Activated CD4-positive, alpha-beta T cell treated with anti-CD3 and anti-CD28 coated beads, Interleukin-2, Interleukin-4, amounts not matched to agents 100 ng/mL and 50 ng/mL, durations not matched to agents 16 hours and 8 hours (primary cell): ENCODE data around the gene NUAK2.

Experiments used
- DNase-seq: peaks from one replicate; pipeline ENCODE4 v3.0.0-alpha.2; 2020; ENCODE audit warnings: low spot score

NUAK2 gene

GRCh38 chr1:205255941-205256780, 65.4 kb downstream of the NUAK2 start:
- peak; percentile 86 for DNase-seq
